ENCODE results near the gene RNF166.
"Not testable (repeated sequence)": the region's sequence is repeated elsewhere in the genome, so short reads cannot be mapped to it uniquely, and the experiment has no call there.

RNF166 gene

DNA sequence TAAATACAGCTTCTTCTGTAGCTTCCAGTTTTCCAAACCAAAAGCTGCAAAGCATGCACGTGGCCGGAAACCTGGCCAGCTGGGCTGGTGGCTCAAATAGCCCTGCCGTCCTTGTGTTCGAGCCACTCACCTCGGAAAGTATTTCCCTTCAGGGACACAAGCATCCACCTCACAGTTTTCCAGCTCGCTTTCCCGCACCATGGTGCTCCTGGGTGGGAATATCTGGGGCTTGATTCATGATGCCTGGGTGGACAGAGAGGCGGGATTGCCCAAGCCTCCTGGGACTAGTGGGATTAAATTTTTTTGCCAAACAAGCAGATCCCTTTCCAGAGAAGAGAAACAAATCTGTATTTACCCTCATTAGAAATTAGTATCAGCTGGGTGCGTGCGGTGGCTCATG is 36.2 kb downstream of the RNF166 start:
- DNase-seq = peak; percentile 20

DNA sequence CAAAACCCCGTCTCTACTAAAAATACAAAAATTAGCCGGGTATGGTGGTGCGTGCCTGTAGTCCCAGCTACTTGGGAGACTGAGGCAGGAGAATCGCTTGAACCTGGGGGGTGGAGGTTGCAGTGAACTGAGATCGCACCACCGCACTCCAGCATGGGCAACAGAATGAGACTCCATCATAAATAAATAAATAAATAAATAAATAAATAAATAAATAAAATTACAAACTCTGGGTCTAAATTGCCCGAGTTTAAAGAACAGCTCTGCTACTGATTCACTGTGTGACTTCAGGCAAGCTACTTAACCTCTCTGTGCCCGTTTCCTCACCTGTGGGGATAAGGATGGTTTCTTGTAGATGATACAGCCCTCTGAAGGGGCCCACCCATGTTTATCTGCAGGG is 36.7 kb downstream of the RNF166 start:
- not testable (repeated sequence) for DNase-seq

DNA sequence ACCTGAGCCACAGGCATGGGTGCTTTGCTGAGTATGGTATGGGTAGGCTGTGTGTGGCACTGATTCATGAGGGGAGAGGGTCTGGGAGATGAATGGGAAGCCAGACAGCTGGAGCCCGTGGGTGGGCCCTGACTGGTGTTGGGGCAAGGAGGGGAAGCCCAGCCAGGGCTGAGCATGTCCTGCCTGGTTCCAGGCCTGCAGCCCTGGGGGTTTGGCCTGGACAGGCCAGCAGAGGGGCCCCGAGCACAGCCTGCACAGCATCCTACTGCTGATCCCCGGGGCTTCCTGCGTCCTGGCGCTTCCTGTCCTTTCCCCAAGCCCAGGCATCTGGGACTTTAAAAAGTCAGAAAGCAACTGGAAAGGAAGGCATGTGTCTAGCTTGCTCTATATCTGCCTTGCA is 38.7 kb downstream of the RNF166 start:
- no peak for DNase-seq

GRCh38 chr16:88665570-88665969 is 40.6 kb downstream of the RNF166 start:
- no peak for DNase-seq

- no peak for DNase-seq
These were observed 41.1 kb downstream of the RNF166 start for GRCh38 chr16:88665148-88665547.

DNA sequence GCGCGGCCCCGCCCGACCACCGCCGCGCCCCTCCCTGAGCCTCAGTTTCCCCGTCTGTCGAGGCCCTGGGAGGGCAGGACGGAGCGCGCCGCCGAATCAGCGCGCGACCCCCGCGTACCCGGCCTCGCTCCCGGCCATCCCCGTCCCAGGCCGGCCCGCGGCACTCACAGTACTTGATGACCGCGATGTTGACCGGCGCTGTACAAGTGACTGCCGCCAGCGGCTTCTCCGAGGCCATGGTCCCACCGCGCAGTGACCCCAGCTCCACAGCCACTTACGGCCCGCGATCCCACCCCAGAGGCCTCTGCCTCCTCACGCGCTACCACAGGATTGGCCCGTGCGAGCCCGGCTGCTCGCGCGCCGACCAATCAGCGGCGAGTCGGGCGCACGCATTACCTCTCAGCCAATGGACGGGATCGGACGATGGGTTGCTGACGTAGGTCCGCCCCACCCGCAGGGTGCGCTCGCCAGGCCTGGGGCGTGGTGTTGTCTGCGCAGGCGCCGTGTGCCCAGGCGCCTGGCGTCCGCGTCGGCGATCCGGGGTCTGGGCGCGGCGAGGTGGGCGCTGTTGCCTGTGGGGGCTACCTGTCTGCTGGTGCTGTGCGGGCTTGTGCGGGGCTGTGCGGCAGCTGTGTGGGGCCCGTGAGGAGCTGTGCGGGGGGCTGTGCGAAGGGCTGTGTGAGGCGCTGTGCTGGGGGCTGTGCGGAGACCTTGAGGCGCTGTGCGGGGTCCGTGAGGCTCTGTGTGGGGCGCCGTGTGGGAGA is 43.2 kb downstream of the RNF166 start, which contains the start of gene MVD:
Gene MVD, minus strand, starts transcription at position 249 of the 764 bp plus-strand sequence. Its CDS starts 11 bp downstream, at position 238.
- peak; percentile 97 for DNase-seq

GRCh38 chr16:88662222-88662842 is 43.9 kb downstream of the RNF166 start:
- no peak for DNase-seq

DNA sequence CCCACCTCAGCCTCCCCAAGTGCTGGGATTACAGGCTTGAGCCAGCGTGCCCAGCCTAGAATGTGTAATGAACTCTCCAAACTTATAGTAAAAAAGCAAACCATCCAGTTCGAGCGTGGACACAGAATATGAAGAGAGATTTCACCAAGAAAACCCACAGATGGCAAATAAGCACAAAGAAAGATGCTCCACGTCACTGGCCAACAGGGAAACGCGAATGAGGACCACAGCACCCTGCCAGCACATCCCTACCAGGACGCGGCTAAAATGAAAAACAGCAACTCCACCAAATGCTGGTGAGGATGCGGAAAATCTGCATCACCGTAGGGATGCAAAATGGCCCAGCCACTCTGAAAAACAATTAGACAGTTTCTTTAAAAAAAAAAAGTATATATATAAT is 44.7 kb downstream of the RNF166 start:
- no peak for DNase-seq

- no peak for DNase-seq
These were observed 47.0 kb downstream of the RNF166 start for GRCh38 chr16:88659160-88659559.

- DNase-seq = no peak
These were observed 47.5 kb downstream of the RNF166 start for GRCh38 chr16:88658714-88659113.

DNA sequence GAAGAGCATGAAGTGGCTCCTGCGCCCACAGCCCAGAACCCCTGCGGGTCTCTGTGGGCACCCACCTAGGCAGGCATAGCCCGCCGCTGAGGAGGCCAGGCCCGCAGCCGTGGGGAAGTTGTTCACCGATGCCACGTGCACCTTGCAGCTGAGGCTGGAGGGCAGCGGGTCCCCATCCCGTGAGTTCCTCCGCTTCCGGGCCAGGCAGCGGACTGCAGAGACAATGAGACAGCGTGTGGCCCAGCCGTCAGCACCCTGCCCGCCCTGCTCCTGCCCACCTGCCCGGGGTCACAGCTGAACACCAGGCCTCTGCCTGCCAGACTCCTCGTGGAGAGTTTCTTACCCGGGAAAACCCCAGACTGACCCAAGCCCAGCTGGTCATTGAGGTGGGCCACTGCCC is 48.8 kb downstream of the RNF166 start:
- DNase-seq = no peak

- no peak for DNase-seq
These were observed 49.8 kb downstream of the RNF166 start for GRCh38 chr16:88656291-88656980.

- DNase-seq = no peak
These were observed 50.4 kb downstream of the RNF166 start for GRCh38 chr16:88655733-88656281.

GRCh38 chr16:88655053-88655732 is 51.0 kb downstream of the RNF166 start:
- DNase-seq = no peak

DNA sequence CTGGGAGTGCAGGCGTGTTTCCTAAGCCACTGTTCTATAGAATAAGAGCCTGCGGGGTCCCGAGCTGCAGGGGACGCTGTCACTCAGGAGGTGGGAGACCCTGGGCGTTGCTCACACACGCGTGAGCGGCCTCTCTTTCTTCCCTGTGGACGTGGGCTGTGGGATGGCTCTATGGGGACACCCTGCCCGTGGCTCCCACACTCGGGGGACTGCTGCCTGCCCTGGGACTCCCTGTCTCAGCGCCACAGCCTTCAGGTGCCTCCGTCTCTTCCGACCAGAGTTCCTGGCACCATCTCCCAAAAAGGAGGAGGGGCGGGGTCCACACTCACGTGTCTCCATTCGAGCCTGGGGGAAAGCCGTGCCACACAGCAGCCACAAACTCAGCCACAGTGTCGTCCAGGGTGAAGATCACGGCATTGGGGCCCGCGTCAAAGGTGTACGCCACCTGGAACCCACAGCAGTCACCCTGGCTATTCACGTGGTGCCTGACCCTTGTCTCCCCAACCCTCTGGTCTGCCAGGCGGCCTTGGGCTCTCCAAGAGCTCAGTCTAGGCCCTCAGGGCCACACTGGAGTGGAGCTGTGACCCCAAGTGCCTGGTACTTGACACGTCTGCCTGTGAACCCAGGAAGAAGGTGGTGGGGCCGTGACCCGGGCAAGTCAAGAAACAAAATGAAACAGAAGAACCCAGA is 51.7 kb downstream of the RNF166 start:
- no peak for DNase-seq

- no peak for DNase-seq
These were observed 52.4 kb downstream of the RNF166 start for GRCh38 chr16:88653596-88654362.

- no peak for DNase-seq
These were observed 53.1 kb downstream of the RNF166 start for GRCh38 chr16:88653101-88653500.

- DNase-seq = no peak
These were observed 53.5 kb downstream of the RNF166 start for GRCh38 chr16:88652762-88653063.

GRCh38 chr16:88651989-88652761 is 54.0 kb downstream of the RNF166 start:
- DNase-seq = no peak

GRCh38 chr16:88651276-88651988 is 54.8 kb downstream of the RNF166 start:
- DNase-seq = no peak

All from fibroblast of skin of right biceps (primary cell).